ENCODE results near the gene NAXE.
"Not testable (repeated sequence)": the region's sequence is repeated elsewhere in the genome, so short reads cannot be mapped to it uniquely, and the experiment has no call there.

NAXE gene

GRCh38 chr1:156608981-156609380 is 17.4 kb downstream of the NAXE start:
- Histone ChIP-seq H3K4me3 (ENCODE audit: low read length) (no peak overlapping the region), H3K36me3 (ENCODE audit: control insufficient read depth, insufficient read depth, low read length, severe bottlenecking) (no peaks in the 10 kb centered on the region), H3K27me3 (replicated peaks; ENCODE audit: control insufficient read depth, insufficient read depth, low read length) (peaks cover 14% of the 10 kb centered on the region), H3K9me3 (ENCODE audit: control insufficient read depth, low read length) (no peaks in the 10 kb centered on the region), H3K4me1 (ENCODE audit: control insufficient read depth, insufficient read depth, low read length) (no peaks in the 10 kb centered on the region), H3K9ac (ENCODE audit: low read length) (no peak overlapping the region)
- peak; percentile 24 for DNase-seq (ENCODE audit: low read depth)

- not testable (repeated sequence) for H3K9ac ChIP-seq (ENCODE audit: low read length); DNase-seq (ENCODE audit: low read depth); H3K36me3 ChIP-seq (ENCODE audit: control insufficient read depth, insufficient read depth, low read length, severe bottlenecking); H3K4me1 ChIP-seq (ENCODE audit: control insufficient read depth, insufficient read depth, low read length); H3K4me3 ChIP-seq (ENCODE audit: low read length); H3K9me3 ChIP-seq (ENCODE audit: control insufficient read depth, low read length)
- H3K27me3 ChIP-seq (replicated peaks; ENCODE audit: control insufficient read depth, insufficient read depth, low read length): peaks cover 14% of the 10 kb centered on the region
Measured at GRCh38 chr1:156610072-156610471, 18.5 kb downstream of the NAXE start.

GRCh38 chr1:156612666-156613065 is 21.1 kb downstream of the NAXE start:
- no peak for DNase-seq (ENCODE audit: low read depth)
- Histone ChIP-seq H3K9me3 (ENCODE audit: control insufficient read depth, low read length) (no peaks in the 10 kb centered on the region), H3K4me3 (ENCODE audit: low read length) (no peak overlapping the region), H3K36me3 (ENCODE audit: control insufficient read depth, insufficient read depth, low read length, severe bottlenecking) (no peaks in the 10 kb centered on the region), H3K4me1 (ENCODE audit: control insufficient read depth, insufficient read depth, low read length) (peaks cover 7% of the 10 kb centered on the region), H3K27me3 (replicated peaks; ENCODE audit: control insufficient read depth, insufficient read depth, low read length) (peaks cover 14% of the 10 kb centered on the region), H3K9ac (ENCODE audit: low read length) (no peak overlapping the region)

- H3K9ac ChIP-seq (ENCODE audit: low read length): no peak overlapping the region
- H3K36me3 ChIP-seq (ENCODE audit: control insufficient read depth, insufficient read depth, low read length, severe bottlenecking): no peaks in the 10 kb centered on the region
- no peak for DNase-seq (ENCODE audit: low read depth)
- no peaks in the 10 kb centered on the region for H3K9me3 ChIP-seq (ENCODE audit: control insufficient read depth, low read length)
- H3K27me3 ChIP-seq (replicated peaks; ENCODE audit: control insufficient read depth, insufficient read depth, low read length): peaks cover 36% of the 10 kb centered on the region
- H3K4me1 ChIP-seq (ENCODE audit: control insufficient read depth, insufficient read depth, low read length): peaks cover 7% of the 10 kb centered on the region
- no peak overlapping the region for H3K4me3 ChIP-seq (ENCODE audit: low read length)
Measured at GRCh38 chr1:156615946-156616345, 24.4 kb downstream of the NAXE start.

- Histone ChIP-seq H3K9ac (ENCODE audit: low read length) (no peak overlapping the region), H3K4me1 (ENCODE audit: control insufficient read depth, insufficient read depth, low read length) (peaks cover 7% of the 10 kb centered on the region), H3K36me3 (ENCODE audit: control insufficient read depth, insufficient read depth, low read length, severe bottlenecking) (no peaks in the 10 kb centered on the region), H3K4me3 (ENCODE audit: low read length) (no peak overlapping the region), H3K9me3 (ENCODE audit: control insufficient read depth, low read length) (no peaks in the 10 kb centered on the region), H3K27me3 (replicated peaks; ENCODE audit: control insufficient read depth, insufficient read depth, low read length) (peaks cover 40% of the 10 kb centered on the region)
- DNase-seq (ENCODE audit: low read depth): peak; percentile 45
Measured at GRCh38 chr1:156616463-156616862, 24.9 kb downstream of the NAXE start.

- peak; percentile 29 for DNase-seq (ENCODE audit: low read depth)
- H3K4me3 ChIP-seq (ENCODE audit: low read length): no peak within 1 kb of the TSS
- no peaks in the 10 kb centered on the region for H3K9me3 ChIP-seq (ENCODE audit: control insufficient read depth, low read length)
- H3K27me3 ChIP-seq (replicated peaks; ENCODE audit: control insufficient read depth, insufficient read depth, low read length): peaks cover 41% of the 10 kb centered on the region
- H3K4me1 ChIP-seq (ENCODE audit: control insufficient read depth, insufficient read depth, low read length): peaks cover 7% of the 10 kb centered on the region
- H3K9ac ChIP-seq (ENCODE audit: low read length): no peak within 1 kb of the TSS
- no peaks in the 10 kb centered on the region for H3K36me3 ChIP-seq (ENCODE audit: control insufficient read depth, insufficient read depth, low read length, severe bottlenecking)
Measured at GRCh38 chr1:156618853-156619581, 27.4 kb downstream of the NAXE start, which contains the start of gene HAPLN2. HAPLN2 (plus strand) TSS chr1:156619415; CDS start chr1:156623491, 4,076 bp downstream.

- peaks cover 7% of the 10 kb centered on the region for H3K4me1 ChIP-seq (ENCODE audit: control insufficient read depth, insufficient read depth, low read length)
- no peak overlapping the region for H3K9ac ChIP-seq (ENCODE audit: low read length)
- H3K27me3 ChIP-seq (replicated peaks; ENCODE audit: control insufficient read depth, insufficient read depth, low read length): peaks cover 41% of the 10 kb centered on the region
- no peaks in the 10 kb centered on the region for H3K9me3 ChIP-seq (ENCODE audit: control insufficient read depth, low read length)
- H3K4me3 ChIP-seq (ENCODE audit: low read length): no peak overlapping the region
- no peaks in the 10 kb centered on the region for H3K36me3 ChIP-seq (ENCODE audit: control insufficient read depth, insufficient read depth, low read length, severe bottlenecking)
- no peak for DNase-seq (ENCODE audit: low read depth)
Measured at GRCh38 chr1:156619582-156619955, 28.0 kb downstream of the NAXE start.

- Histone ChIP-seq H3K9ac (ENCODE audit: low read length) (no peak overlapping the region), H3K9me3 (ENCODE audit: control insufficient read depth, low read length) (no peaks in the 10 kb centered on the region), H3K27me3 (replicated peaks; ENCODE audit: control insufficient read depth, insufficient read depth, low read length) (peaks cover 64% of the 10 kb centered on the region), H3K4me3 (ENCODE audit: low read length) (no peak overlapping the region), H3K4me1 (ENCODE audit: control insufficient read depth, insufficient read depth, low read length) (peaks cover 3% of the 10 kb centered on the region), H3K36me3 (ENCODE audit: control insufficient read depth, insufficient read depth, low read length, severe bottlenecking) (no peaks in the 10 kb centered on the region)
- no peak for DNase-seq (ENCODE audit: low read depth)
Measured at GRCh38 chr1:156622581-156623297, 31.2 kb downstream of the NAXE start.

- no peaks in the 10 kb centered on the region for H3K9me3 ChIP-seq (ENCODE audit: control insufficient read depth, low read length)
- H3K27me3 ChIP-seq (replicated peaks; ENCODE audit: control insufficient read depth, insufficient read depth, low read length): peaks cover 65% of the 10 kb centered on the region
- peaks cover 3% of the 10 kb centered on the region for H3K4me1 ChIP-seq (ENCODE audit: control insufficient read depth, insufficient read depth, low read length)
- DNase-seq (ENCODE audit: low read depth): peak; percentile 72
- H3K4me3 ChIP-seq (ENCODE audit: low read length): peak overlapping the region; percentile 50
- no peaks in the 10 kb centered on the region for H3K36me3 ChIP-seq (ENCODE audit: control insufficient read depth, insufficient read depth, low read length, severe bottlenecking)
- H3K9ac ChIP-seq (ENCODE audit: low read length): no peak overlapping the region
Measured at GRCh38 chr1:156623946-156624813, 32.6 kb downstream of the NAXE start.

GRCh38 chr1:156624814-156625435 is 33.3 kb downstream of the NAXE start:
- no peak for DNase-seq (ENCODE audit: low read depth)

More at GRCh38 chr1:156624814-156625435, 33.3 kb downstream of the NAXE start:
- no peaks in the 10 kb centered on the region for H3K9me3 ChIP-seq (ENCODE audit: control insufficient read depth, low read length)
- H3K4me3 ChIP-seq (ENCODE audit: low read length): no peak overlapping the region
- H3K9ac ChIP-seq (ENCODE audit: low read length): no peak overlapping the region
- H3K36me3 ChIP-seq (ENCODE audit: control insufficient read depth, insufficient read depth, low read length, severe bottlenecking): no peaks in the 10 kb centered on the region
- peaks cover 3% of the 10 kb centered on the region for H3K4me1 ChIP-seq (ENCODE audit: control insufficient read depth, insufficient read depth, low read length)
- H3K27me3 ChIP-seq (replicated peaks; ENCODE audit: control insufficient read depth, insufficient read depth, low read length): peaks cover 64% of the 10 kb centered on the region
